Mucosa of stomach (tissue), 1 donor: ENCODE results near the gene LHPP.

Experiments used
- H3K27me3 ChIP-seq: one replicate; pipeline ENCODE4 v1.7.0; 2013; ENCODE audit warnings: mild to moderate bottlenecking, low read length; ENCODE audit not compliant: control insufficient read depth, insufficient read depth
- H3K36me3 ChIP-seq: one replicate; pipeline ENCODE4 v1.7.0; 2013; ENCODE audit warnings: low read length; ENCODE audit not compliant: control insufficient read depth, insufficient read depth
- H3K4me1 ChIP-seq: one replicate; pipeline ENCODE4 v1.7.0; 2013; ENCODE audit warnings: mild to moderate bottlenecking, low read length; ENCODE audit not compliant: control insufficient read depth, insufficient read depth
- H3K4me3 ChIP-seq: one replicate; pipeline ENCODE4 v1.7.0; 2013; ENCODE audit warnings: low read length
- H3K9ac ChIP-seq: one replicate; pipeline ENCODE4 v1.7.0; 2013; ENCODE audit warnings: mild to moderate bottlenecking, low read length, moderate library complexity
- H3K9me3 ChIP-seq: one replicate; pipeline ENCODE4 v1.7.0; 2013; ENCODE audit warnings: mild to moderate bottlenecking, low read length, moderate library complexity; ENCODE audit not compliant: control insufficient read depth
- donor health status: Pancreatic carcinoma.

LHPP gene

DNA sequence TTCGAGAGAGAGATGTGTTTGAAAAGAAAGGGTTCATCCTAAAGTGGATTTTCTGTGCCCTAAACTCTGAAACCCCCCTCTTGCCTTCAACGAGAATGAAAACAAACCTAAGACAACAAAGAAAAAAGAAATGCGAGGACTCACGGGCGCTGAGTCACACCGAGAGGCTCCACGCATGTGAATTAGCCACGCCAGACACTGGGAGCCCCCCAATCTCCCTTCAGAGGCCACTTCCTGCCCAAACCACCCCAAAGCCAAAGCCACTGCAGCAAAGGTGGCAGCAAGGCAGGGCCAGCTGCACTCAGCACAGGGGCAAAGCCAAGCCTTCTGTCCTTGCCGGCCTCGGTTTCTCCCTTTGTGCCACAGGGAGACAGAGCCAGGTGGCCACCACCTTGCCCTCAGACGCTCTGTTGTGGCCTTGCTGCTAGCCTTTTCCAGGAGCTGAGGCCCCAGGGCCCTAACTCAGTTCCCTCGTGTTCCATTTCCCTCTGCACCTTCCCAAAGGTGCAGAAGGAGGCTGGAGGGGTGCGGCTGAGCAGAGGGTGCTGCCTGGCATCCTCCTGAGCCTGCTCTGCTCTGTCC, 189.3 kb downstream of the LHPP start:
- Histone ChIP-seq H3K9ac (no peak overlapping the region), H3K36me3 (peaks cover 7% of the 10 kb centered on the region), H3K27me3 (no peaks in the 10 kb centered on the region), H3K4me3 (no peak overlapping the region), H3K4me1 (peaks cover 48% of the 10 kb centered on the region), H3K9me3 (no peaks in the 10 kb centered on the region)

- Histone ChIP-seq H3K27me3 (no peaks in the 10 kb centered on the region), H3K36me3 (peaks cover 11% of the 10 kb centered on the region), H3K4me1 (peaks cover 42% of the 10 kb centered on the region), H3K9ac (no peak overlapping the region), H3K9me3 (no peaks in the 10 kb centered on the region), H3K4me3 (no peak overlapping the region)
Observed at GRCh38 chr10:124651402-124651891, 189.8 kb downstream of the LHPP start.

GRCh38 chr10:124652200-124652599, 190.6 kb downstream of the LHPP start:
- Histone ChIP-seq H3K27me3 (no peaks in the 10 kb centered on the region), H3K4me1 (peaks cover 35% of the 10 kb centered on the region), H3K4me3 (no peak overlapping the region), H3K9ac (no peak overlapping the region), H3K9me3 (no peaks in the 10 kb centered on the region), H3K36me3 (peaks cover 11% of the 10 kb centered on the region)

DNA sequence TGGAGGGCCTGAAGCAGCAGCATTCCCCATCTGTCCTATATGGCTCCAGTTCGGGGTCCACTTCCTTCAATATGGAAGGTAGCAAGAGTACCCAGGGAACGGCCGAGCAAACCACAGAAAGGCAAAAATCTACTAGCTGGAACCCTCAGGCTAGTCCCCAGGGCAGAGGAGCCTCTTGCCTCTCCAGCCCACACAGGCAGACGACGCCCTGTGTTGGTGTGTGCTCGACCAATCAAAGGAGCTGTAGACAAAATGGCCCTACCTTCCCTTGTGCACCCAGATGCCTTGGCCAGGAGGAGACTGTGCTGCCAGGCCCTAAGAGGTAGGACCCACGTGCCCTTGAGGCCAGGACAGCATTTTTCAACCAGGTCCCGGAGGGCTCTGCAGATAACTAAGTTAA, 191.1 kb downstream of the LHPP start:
- H3K27me3 ChIP-seq = no peaks in the 10 kb centered on the region
- no peaks in the 10 kb centered on the region for H3K9me3 ChIP-seq
- H3K4me1 ChIP-seq = peaks cover 30% of the 10 kb centered on the region
- no peak overlapping the region for H3K9ac ChIP-seq
- no peak overlapping the region for H3K4me3 ChIP-seq
- peaks cover 11% of the 10 kb centered on the region for H3K36me3 ChIP-seq

DNA sequence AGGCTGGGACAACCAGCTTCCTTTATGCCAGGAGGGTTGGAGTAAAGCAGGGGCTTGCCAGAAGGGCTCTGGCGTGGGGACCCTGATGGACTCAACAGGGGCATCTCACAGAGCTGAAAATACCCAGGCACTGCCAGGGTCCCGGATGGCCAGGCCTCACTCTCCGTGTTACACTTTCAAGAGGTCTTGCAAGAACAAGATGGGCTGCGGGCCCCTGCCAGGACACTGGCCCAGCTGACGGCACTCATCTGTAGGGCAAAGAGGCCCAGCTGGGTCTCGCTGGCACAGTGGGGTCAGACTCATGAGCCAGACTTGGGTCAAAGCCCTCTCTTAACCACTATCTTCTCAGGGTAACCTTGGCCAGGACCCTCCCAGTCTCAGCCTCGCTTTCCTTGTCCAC, 191.7 kb downstream of the LHPP start:
- H3K4me1 ChIP-seq = peaks cover 24% of the 10 kb centered on the region
- no peak overlapping the region for H3K9ac ChIP-seq
- no peak overlapping the region for H3K4me3 ChIP-seq
- H3K9me3 ChIP-seq = no peaks in the 10 kb centered on the region
- no peaks in the 10 kb centered on the region for H3K27me3 ChIP-seq
- peaks cover 11% of the 10 kb centered on the region for H3K36me3 ChIP-seq

GRCh38 chr10:124653811-124654651, 192.4 kb downstream of the LHPP start:
- no peaks in the 10 kb centered on the region for H3K27me3 ChIP-seq
- peaks cover 11% of the 10 kb centered on the region for H3K36me3 ChIP-seq
- no peaks in the 10 kb centered on the region for H3K9me3 ChIP-seq
- no peak overlapping the region for H3K4me3 ChIP-seq
- peaks cover 16% of the 10 kb centered on the region for H3K4me1 ChIP-seq
- no peak overlapping the region for H3K9ac ChIP-seq

DNA sequence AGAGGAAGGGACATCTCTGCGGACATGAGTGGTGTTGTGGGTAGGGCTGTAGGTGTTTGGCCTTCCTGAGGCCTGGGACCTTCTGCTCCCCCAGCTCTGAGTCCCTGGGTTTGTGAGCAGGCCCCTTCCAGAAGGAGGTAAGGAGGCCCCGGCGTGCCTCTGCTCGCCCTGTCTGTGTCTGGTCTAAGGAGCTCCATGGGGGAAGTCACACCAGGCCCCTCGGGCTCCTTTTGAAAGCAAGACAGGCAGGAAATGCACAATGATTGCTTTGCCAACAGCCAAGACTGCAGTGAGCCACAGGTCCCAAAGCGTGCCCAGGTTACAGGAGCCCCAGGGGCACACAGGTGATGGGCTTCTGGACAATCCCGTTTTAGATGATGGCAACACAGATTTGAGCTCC, 193.1 kb downstream of the LHPP start:
- peaks cover 12% of the 10 kb centered on the region for H3K4me1 ChIP-seq
- no peak overlapping the region for H3K9ac ChIP-seq
- no peaks in the 10 kb centered on the region for H3K27me3 ChIP-seq
- no peak overlapping the region for H3K4me3 ChIP-seq
- H3K9me3 ChIP-seq = no peaks in the 10 kb centered on the region
- H3K36me3 ChIP-seq = peaks cover 11% of the 10 kb centered on the region

DNA sequence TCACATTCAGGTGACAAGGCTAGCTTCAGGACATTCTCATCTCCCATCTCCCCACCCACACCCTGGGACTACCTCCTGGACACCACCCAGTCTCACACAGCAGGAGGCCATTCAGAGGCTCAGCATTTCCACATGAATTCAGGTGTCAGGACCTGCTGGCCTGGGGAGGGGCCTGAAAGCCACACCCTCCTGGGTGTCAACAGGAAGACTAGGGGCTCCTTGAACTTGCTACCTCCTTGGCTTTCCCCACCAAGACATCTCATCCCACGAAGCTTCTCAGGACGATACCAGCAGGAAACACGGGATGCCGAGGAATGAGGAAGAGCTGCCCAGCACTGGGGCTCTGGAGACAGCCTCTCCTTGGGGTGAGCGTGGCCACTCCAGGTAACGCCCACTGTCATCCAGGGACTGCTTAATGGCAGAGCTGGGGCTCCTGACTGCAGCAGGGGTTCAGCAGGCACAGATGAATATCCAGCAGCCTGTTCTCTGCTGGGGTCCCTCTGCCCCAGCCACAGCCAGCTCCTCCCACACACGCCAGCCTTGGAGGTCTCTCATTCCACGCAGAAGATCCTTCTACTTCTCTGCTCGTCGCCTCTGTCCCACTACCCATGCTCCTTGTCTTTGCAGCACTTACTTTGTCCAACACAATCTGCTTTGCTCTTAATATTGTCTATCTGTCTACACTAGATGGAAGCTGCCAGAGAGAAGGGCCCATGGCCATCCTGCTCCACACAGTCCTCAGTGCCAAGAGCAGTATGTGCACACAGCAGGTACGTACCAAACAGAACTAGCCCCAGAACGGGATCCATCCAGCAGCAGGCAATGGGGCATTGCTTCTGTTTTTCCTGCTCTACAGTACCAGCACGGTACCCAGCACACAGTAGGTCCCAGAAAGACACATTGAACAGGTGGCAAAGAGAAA, 193.8 kb downstream of the LHPP start:
- Histone ChIP-seq H3K4me3 (no peak overlapping the region), H3K9me3 (no peaks in the 10 kb centered on the region), H3K9ac (no peak overlapping the region), H3K36me3 (peaks cover 11% of the 10 kb centered on the region), H3K4me1 (peaks cover 19% of the 10 kb centered on the region), H3K27me3 (no peaks in the 10 kb centered on the region)

- Histone ChIP-seq H3K36me3 (peaks cover 11% of the 10 kb centered on the region), H3K9me3 (no peaks in the 10 kb centered on the region), H3K4me1 (peaks cover 24% of the 10 kb centered on the region), H3K4me3 (no peak overlapping the region), H3K9ac (no peak overlapping the region), H3K27me3 (no peaks in the 10 kb centered on the region)
Observed at GRCh38 chr10:124656113-124656490, 194.5 kb downstream of the LHPP start.

DNA sequence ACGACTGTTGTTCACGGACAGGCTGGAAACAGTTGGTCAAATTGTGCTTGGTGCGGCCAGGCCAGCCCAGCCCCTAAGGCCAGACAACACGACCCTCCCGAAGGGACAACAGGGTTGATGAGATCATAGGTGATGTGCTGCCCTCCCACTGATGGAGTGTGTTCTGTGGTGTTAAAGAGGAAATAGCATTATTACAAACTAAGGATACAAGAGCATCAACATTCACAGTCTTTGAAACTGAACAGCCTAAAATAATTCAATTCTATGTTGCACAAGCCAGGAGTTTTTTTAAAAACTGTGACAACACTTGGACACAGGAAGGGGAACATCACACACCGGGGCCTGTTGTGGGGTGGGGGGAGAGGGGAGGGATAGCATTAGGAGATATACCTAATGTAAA, 194.9 kb downstream of the LHPP start:
- no peak overlapping the region for H3K4me3 ChIP-seq
- H3K27me3 ChIP-seq = no peaks in the 10 kb centered on the region
- H3K4me1 ChIP-seq = peaks cover 28% of the 10 kb centered on the region
- peaks cover 11% of the 10 kb centered on the region for H3K36me3 ChIP-seq
- no peaks in the 10 kb centered on the region for H3K9me3 ChIP-seq
- no peak overlapping the region for H3K9ac ChIP-seq

DNA sequence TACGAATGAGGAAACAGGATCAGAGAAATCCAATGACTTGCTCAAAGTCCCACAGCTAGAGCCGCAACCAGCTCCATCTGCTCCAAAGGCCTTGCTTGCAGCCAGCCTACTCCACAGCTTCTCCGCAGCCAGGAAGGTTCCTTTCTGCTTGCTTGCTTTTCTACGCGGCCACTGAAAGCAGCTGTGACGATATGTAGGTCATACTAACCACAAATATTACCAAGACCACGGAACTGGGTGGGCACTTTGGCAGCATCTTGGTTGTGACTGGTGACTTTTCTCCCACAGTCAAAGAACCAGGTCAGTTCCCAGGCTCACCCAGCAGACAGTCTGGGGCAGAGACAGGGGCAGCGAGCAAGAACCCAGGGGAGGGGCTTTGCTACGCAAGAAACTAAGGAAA, 196.2 kb downstream of the LHPP start:
- Histone ChIP-seq H3K27me3 (no peaks in the 10 kb centered on the region), H3K9me3 (no peaks in the 10 kb centered on the region), H3K36me3 (peaks cover 8% of the 10 kb centered on the region), H3K4me3 (no peak overlapping the region), H3K9ac (no peak overlapping the region), H3K4me1 (peaks cover 27% of the 10 kb centered on the region)
